B cell (primary cell): ENCODE results near the gene ADCK2.

Experiments
- EZH2 ChIP-seq: IDR thresholded peaks from 2 replicates; pipeline ENCODE4 v1.6.1; 2012; ENCODE audit warnings: borderline replicate concordance, low read depth, mild to moderate bottlenecking, moderate library complexity, low read length; ENCODE audit not compliant: insufficient read depth, poor library complexity, severe bottlenecking
- TF ChIP-seq, protein P1 (sequence below): fragments of 200-600 bp; IDR thresholded peaks from one replicate; pipeline ENCODE4 v1.8.0; 2022; ENCODE audit warnings: antibody characterized with exemption, mild to moderate bottlenecking

DNA sequence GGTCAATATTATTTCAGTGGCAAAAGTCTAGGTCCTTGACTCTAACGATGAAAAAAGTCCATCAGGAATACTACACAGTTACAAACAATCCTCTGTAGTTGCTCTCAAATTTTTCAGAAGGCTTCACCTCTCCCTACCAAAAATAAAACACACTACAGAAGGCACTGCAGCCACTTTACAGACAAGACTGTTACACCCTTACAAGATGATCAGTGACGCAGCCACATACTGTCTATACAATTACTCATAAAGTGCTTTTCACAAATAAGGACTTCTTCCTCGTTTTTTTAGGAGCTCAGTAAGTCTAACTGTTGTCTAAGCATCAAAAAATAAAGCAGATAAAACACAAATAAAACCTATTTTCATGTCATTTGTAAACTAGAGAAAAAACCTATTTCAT is 50.8 kb downstream of the ADCK2 start:
- TF ChIP-seq, protein P1, sequence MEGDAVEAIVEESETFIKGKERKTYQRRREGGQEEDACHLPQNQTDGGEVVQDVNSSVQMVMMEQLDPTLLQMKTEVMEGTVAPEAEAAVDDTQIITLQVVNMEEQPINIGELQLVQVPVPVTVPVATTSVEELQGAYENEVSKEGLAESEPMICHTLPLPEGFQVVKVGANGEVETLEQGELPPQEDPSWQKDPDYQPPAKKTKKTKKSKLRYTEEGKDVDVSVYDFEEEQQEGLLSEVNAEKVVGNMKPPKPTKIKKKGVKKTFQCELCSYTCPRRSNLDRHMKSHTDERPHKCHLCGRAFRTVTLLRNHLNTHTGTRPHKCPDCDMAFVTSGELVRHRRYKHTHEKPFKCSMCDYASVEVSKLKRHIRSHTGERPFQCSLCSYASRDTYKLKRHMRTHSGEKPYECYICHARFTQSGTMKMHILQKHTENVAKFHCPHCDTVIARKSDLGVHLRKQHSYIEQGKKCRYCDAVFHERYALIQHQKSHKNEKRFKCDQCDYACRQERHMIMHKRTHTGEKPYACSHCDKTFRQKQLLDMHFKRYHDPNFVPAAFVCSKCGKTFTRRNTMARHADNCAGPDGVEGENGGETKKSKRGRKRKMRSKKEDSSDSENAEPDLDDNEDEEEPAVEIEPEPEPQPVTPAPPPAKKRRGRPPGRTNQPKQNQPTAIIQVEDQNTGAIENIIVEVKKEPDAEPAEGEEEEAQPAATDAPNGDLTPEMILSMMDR: no peak
- no peak for TF ChIP-seq EZH2
